Endometrial microvascular endothelial cells (primary cell): ENCODE results near the gene OR52I1. TPM values are rescaled to one million over a fixed set of nuclear protein-coding genes. Genes with fewer than 3 reads are reported as not detected.

Experiments
- total RNA-seq: library from RNA; depleted of rRNA; stranded (reverse); fragments of >200 nt; gene quantifications from one replicate; pipeline ENCODE4 v1.2.3, GENCODE V29; 2015; ENCODE audit errors: inconsistent ontology term

Gene OR52I1
- total RNA-seq, 1 donor from 2014 or later: not detected

Other genes starting within 250 kb of the OR52I1 start
- not detected for gene OR52B4, start 225.7 kb upstream of the OR52I1 start, total RNA-seq
- 49.7 TPM for gene TRIM21, start 200.3 kb upstream of the OR52I1 start, total RNA-seq
- not detected for gene OR52K2, start 144.7 kb upstream of the OR52I1 start, total RNA-seq
- gene OR52K1, start 111.4 kb upstream of the OR52I1 start, total RNA-seq: not detected
- not detected for gene OR52M1, start 48.8 kb upstream of the OR52I1 start, total RNA-seq
- not detected for gene OR52I2, start 12.3 kb upstream of the OR52I1 start, total RNA-seq
- 12.9 TPM for gene TRIM68, start 14.2 kb downstream of the OR52I1 start, total RNA-seq
- not detected for gene OR51D1, start 43.4 kb downstream of the OR52I1 start, total RNA-seq
- gene OR51E1, start 49.9 kb downstream of the OR52I1 start, total RNA-seq: not detected
- not detected for gene OR51E2, start 103.8 kb downstream of the OR52I1 start, total RNA-seq
- not detected for gene MMP26, start 110.7 kb downstream of the OR52I1 start, total RNA-seq
- not detected for gene OR51F1, start 175.9 kb downstream of the OR52I1 start, total RNA-seq
- not detected for gene OR52R1, start 210.3 kb downstream of the OR52I1 start, total RNA-seq
- not detected for gene OR51F2, start 227.3 kb downstream of the OR52I1 start, total RNA-seq